Peyer's patch (tissue), 4 donors: ENCODE measurements around the gene MXRA8. TPM values are rescaled to one million over a fixed set of nuclear protein-coding genes. Genes with fewer than 3 reads are reported as not detected.

Experiments
- DNase-seq, 3 donors: peaks; one replicate each; pipeline ENCODE4 v3.0.0-alpha.2; 2017 to 2019
- H3K27ac ChIP-seq, 4 donors: fragments of 200-600 bp; sonication (generic); one replicate each; pipeline ENCODE4 v1.5.1; 2016 to 2019
- H3K27me3 ChIP-seq, 2 donors: fragments of 200-600 bp; sonication (generic); one replicate each; pipeline ENCODE4 v1.5.1; 2019
- H3K36me3 ChIP-seq, 3 donors: fragments of 200-600 bp; sonication (generic); one replicate each; pipeline ENCODE4 v1.5.1; 2016 to 2019
- H3K4me1 ChIP-seq, 4 donors: fragments of 200-600 bp; sonication (generic); one replicate each; pipeline ENCODE4 v1.5.1; 2016 to 2019
- H3K4me3 ChIP-seq, 4 donors: fragments of 200-600 bp; sonication (generic); 1 replicate in 3 of 4; 2 replicates in 1 of 4; pipeline ENCODE4 v1.5.1; 2016 to 2019; ENCODE audit warnings: mild to moderate bottlenecking in 1 of 4
- H3K9me3 ChIP-seq, 4 donors: fragments of 200-600 bp; sonication (generic); one replicate each; pipeline ENCODE4 v1.5.1; 2016 to 2019; ENCODE audit warnings: mild to moderate bottlenecking in 1 of 4
- CTCF ChIP-seq, 6 experiments: fragments of 450-650 bp in 4 of 6; fragments of 200-600 bp in 2 of 6; sonication (generic) in 1 of 6; IDR thresholded peaks; one replicate each; pipeline ENCODE4 v1.5.1; 2017 to 2019; ENCODE audit warnings: antibody characterized with exemption in 6 of 6, mild to moderate bottlenecking in 3 of 6, moderate library complexity in 1 of 6
- POLR2A ChIP-seq, 2 donors: fragments of 450-650 bp; IDR thresholded peaks; one replicate each; pipeline ENCODE4 v1.5.1; 2017; ENCODE audit warnings: antibody characterized with exemption in 2 of 2, mild to moderate bottlenecking in 2 of 2, moderate library complexity in 2 of 2
- total RNA-seq, 4 donors: library from RNA; depleted of rRNA; stranded (reverse); fragments of >200 nt; gene quantifications; one replicate each; pipeline ENCODE4 v1.1.0, GENCODE V29; 2016

Gene MXRA8
- total RNA-seq, 4 donors from 2014 or later = 11.7 to 56.1 (median 35.6) TPM

- Histone ChIP-seq H3K36me3 (peaks cover 0 to 26% (median 0%) of the 10 kb centered on the region in 3 donors), H3K4me1 (peaks cover 5 to 31% (median 17%) of the 10 kb centered on the region in 4 donors)
These were observed 28.8 kb downstream of the MXRA8 start for GRCh38 chr1:1329304-1330210.

GRCh38 chr1:1328254-1328653 is 30.1 kb downstream of the MXRA8 start:
- no peak for DNase-seq
- Histone ChIP-seq H3K4me1 (peaks cover 5 to 35% (median 22%) of the 10 kb centered on the region in 4 donors), H3K9me3 (no peaks in the 10 kb centered on the region), H3K27me3 (no peaks in the 10 kb centered on the region), H3K36me3 (peaks cover 0 to 26% (median 0%) of the 10 kb centered on the region in 3 donors), H3K4me3 (no peak overlapping the region), H3K27ac (no peak overlapping the region)
- no peak for TF ChIP-seq POLR2A (IDR thresholded peaks at IDR 0.05)
- TF ChIP-seq CTCF (IDR thresholded peaks at IDR 0.05) = no peak

More at GRCh38 chr1:1329304-1330210, 28.8 kb downstream of the MXRA8 start:
- H3K27ac ChIP-seq = peak overlapping the region in 1 of 4 donors; percentile 71
- H3K27me3 ChIP-seq = no peaks in the 10 kb centered on the region
- H3K9me3 ChIP-seq = no peaks in the 10 kb centered on the region
- TF ChIP-seq POLR2A (IDR thresholded peaks at IDR 0.05) = no peak
- no peak for TF ChIP-seq CTCF (IDR thresholded peaks at IDR 0.05)
- no peak for DNase-seq
- H3K4me3 ChIP-seq = no peak overlapping the region

GRCh38 chr1:1327291-1327690 is 31.1 kb downstream of the MXRA8 start:
- Histone ChIP-seq H3K4me3 (no peak overlapping the region), H3K27me3 (no peaks in the 10 kb centered on the region), H3K36me3 (peaks cover 0 to 26% (median 0%) of the 10 kb centered on the region in 3 donors), H3K9me3 (no peaks in the 10 kb centered on the region), H3K4me1 (peaks cover 0 to 36% (median 25%) of the 10 kb centered on the region in 4 donors), H3K27ac (no peak overlapping the region)
- no peak for TF ChIP-seq CTCF (IDR thresholded peaks at IDR 0.05)
- no peak for TF ChIP-seq POLR2A (IDR thresholded peaks at IDR 0.05)
- no peak for DNase-seq

- H3K9me3 ChIP-seq = no peaks in the 10 kb centered on the region
- peak overlapping the region; percentile 94 to 99 (median 98) for H3K4me3 ChIP-seq
- peaks cover 0 to 26% (median 0%) of the 10 kb centered on the region in 3 donors for H3K36me3 ChIP-seq
- peaks cover 0 to 44% (median 29%) of the 10 kb centered on the region in 4 donors for H3K4me1 ChIP-seq
- H3K27ac ChIP-seq = peak overlapping the region in 2 of 4 donors; percentile 90 to 95
- TF ChIP-seq POLR2A (IDR thresholded peaks at IDR 0.05) (no peak), CTCF (IDR thresholded peaks at IDR 0.05) (no peak)
- DNase-seq = no peak
- H3K27me3 ChIP-seq = no peaks in the 10 kb centered on the region
These were observed 32.2 kb downstream of the MXRA8 start for GRCh38 chr1:1326075-1326605.

- no peaks in the 10 kb centered on the region for H3K27me3 ChIP-seq
- peak overlapping the region; percentile 94 to 99 (median 98) for H3K4me3 ChIP-seq
- peaks cover 0 to 30% (median 0%) of the 10 kb centered on the region in 3 donors for H3K36me3 ChIP-seq
- peak overlapping the region; percentile 90 to 95 (median 91) for H3K27ac ChIP-seq
- TF ChIP-seq CTCF (IDR thresholded peaks at IDR 0.05) (no peak), POLR2A (IDR thresholded peaks at IDR 0.05) (no peak)
- H3K4me1 ChIP-seq = peaks cover 0 to 43% (median 28%) of the 10 kb centered on the region in 4 donors
- no peaks in the 10 kb centered on the region for H3K9me3 ChIP-seq
- DNase-seq = peak in 1 of 3 donors; percentile 65
These were observed 32.9 kb downstream of the MXRA8 start for GRCh38 chr1:1325288-1326074.
